ENCODE measurements around the gene DDIT3.

- TF ChIP-seq POLR2A (IDR thresholded peaks at IDR 0.05; ENCODE audit: borderline replicate concordance, extremely low read depth, insufficient read depth, insufficient read length), result no peak
- no peak for TF ChIP-seq CTCF (IDR thresholded peaks at IDR 0.05 in 2 of 3, conservative IDR thresholded peaks at IDR 0.05 in 1 of 3; ENCODE audit: borderline replicate concordance in 1 of 3, insufficient read depth in 1 of 3, low read depth in 2 of 3, low read length in 2 of 3)
- TF ChIP-seq POLR2AphosphoS5 (IDR thresholded peaks at IDR 0.05; ENCODE audit: low read depth, low read length), result no peak
- TF ChIP-seq SRF (IDR thresholded peaks at IDR 0.05; ENCODE audit: low read depth), result no peak
- TF ChIP-seq RAD21 (IDR thresholded peaks at IDR 0.05; ENCODE audit: low read depth), result no peak
- no peak for TF ChIP-seq EZH2phosphoT487 (IDR thresholded peaks at IDR 0.05; ENCODE audit: borderline replicate concordance)
- TF ChIP-seq SP1 (IDR thresholded peaks at IDR 0.05; ENCODE audit: low read depth), result no peak
- TF ChIP-seq EZH2 (IDR thresholded peaks at IDR 0.05), result no peak
- no peak for TF ChIP-seq SIN3A (IDR thresholded peaks at IDR 0.05; ENCODE audit: low read depth)
- TF ChIP-seq ZFX (IDR thresholded peaks at IDR 0.05), result no peak
- TF ChIP-seq YY1 (IDR thresholded peaks at IDR 0.05; ENCODE audit: extremely low read depth, insufficient replicate concordance, low read depth, low read length), result no peak
- no peak for TF ChIP-seq EGR1 (IDR thresholded peaks at IDR 0.05; ENCODE audit: low read depth)
These were observed 53.0 kb downstream of the DDIT3 start for GRCh38 chr12:57467212-57467874.

Measured in HCT116 (cell line).